Left lobe of liver (tissue), 2 donors: ENCODE measurements around the gene MTHFSD. TPM values are rescaled to one million over a fixed set of nuclear protein-coding genes. Genes with fewer than 3 reads are reported as not detected.
A peak's percentile ranks its signal among the peaks of the same experiment; 100 is the strongest.
"Not testable (repeated sequence)": the region's sequence is repeated elsewhere in the genome, so short reads cannot be mapped to it uniquely, and the experiment has no call there.

Source experiments
- ATAC-seq: fragments of 200-7000 bp; cut with Tn5 transposase; one replicate; pipeline ENCODE4 v1.9.1; 2020; ENCODE audit warnings: mild to moderate bottlenecking, moderate library complexity
- DNase-seq: peaks from one replicate; pipeline ENCODE4 v3.0.0-alpha.2; 2020; ENCODE audit warnings: low spot score
- total RNA-seq: library from RNA; stranded (reverse); gene quantifications from one replicate; pipeline ENCODE4 v1.2.1, GENCODE V29; 2021
- donor health status: DM: no; HTN: no; CAD: no; lungs with moderate emphysema.
- donor health status: DM: no; HTN: yes; CAD: no.

The MTHFSD gene
- 9.9 TPM for total RNA-seq

- DNase-seq (peak; percentile 95), ATAC-seq (peak; percentile 98)
Measured at GRCh38 chr16:86554917-86555703, at the start of gene MTHFSD. Gene MTHFSD (minus strand): TSS chr16:86555235. CDS start chr16:86555184, 51 bp downstream.

- peak; percentile 23 for ATAC-seq
Measured at GRCh38 chr16:86604436-86605193, 49.6 kb upstream of the MTHFSD start.

GRCh38 chr16:86602521-86602920, 47.5 kb upstream of the MTHFSD start:
- ATAC-seq (no peak), DNase-seq (no peak)

More at GRCh38 chr16:86604436-86605193, 49.6 kb upstream of the MTHFSD start:
- no peak for DNase-seq

- no peak for DNase-seq
- no peak for ATAC-seq
Measured at GRCh38 chr16:86601356-86601755, 46.3 kb upstream of the MTHFSD start.

GRCh38 chr16:86598607-86599565, 43.9 kb upstream of the MTHFSD start:
- ATAC-seq: no peak
- no peak for DNase-seq

- no peak for ATAC-seq
- DNase-seq: no peak
Measured at GRCh38 chr16:86597880-86598606, 43.0 kb upstream of the MTHFSD start.

GRCh38 chr16:86597126-86597879, 42.3 kb upstream of the MTHFSD start:
- ATAC-seq (no peak), DNase-seq (no peak)

- DNase-seq: no peak
- no peak for ATAC-seq
Measured at GRCh38 chr16:86595983-86596605, 41.1 kb upstream of the MTHFSD start.

GRCh38 chr16:86594721-86595120, 39.7 kb upstream of the MTHFSD start:
- DNase-seq (no peak), ATAC-seq (no peak)

GRCh38 chr16:86593913-86594620, 39.0 kb upstream of the MTHFSD start:
- no peak for ATAC-seq
- DNase-seq: no peak

GRCh38 chr16:86591270-86591669, 36.2 kb upstream of the MTHFSD start:
- DNase-seq (no peak), ATAC-seq (no peak)

- DNase-seq: no peak
- ATAC-seq: no peak
Measured at GRCh38 chr16:86590501-86591144, 35.6 kb upstream of the MTHFSD start.

- DNase-seq, ATAC-seq: not testable (repeated sequence)
Measured at GRCh38 chr16:86587955-86588354, 32.9 kb upstream of the MTHFSD start.

- DNase-seq (no peak), ATAC-seq (no peak)
Measured at GRCh38 chr16:86587487-86587886, 32.5 kb upstream of the MTHFSD start.

GRCh38 chr16:86585821-86586611, 31.0 kb upstream of the MTHFSD start:
- ATAC-seq: no peak

GRCh38 chr16:86584726-86585721, 30.0 kb upstream of the MTHFSD start:
- ATAC-seq: no peak
- no peak for DNase-seq

More at GRCh38 chr16:86585821-86586611, 31.0 kb upstream of the MTHFSD start:
- DNase-seq: no peak
